K562 (cell line): ENCODE data around the gene MBOAT7. TPM values are rescaled to one million over a fixed set of nuclear protein-coding genes. Genes with fewer than 3 reads are reported as not detected.

Experiments
- CAMTA2 ChIP-seq: fragments of 250-450 bp; sonication (Bioruptor Pico); conservative IDR thresholded peaks from 2 replicates; pipeline ENCODE4 v1.5.1; 2022
- GABPB2 ChIP-seq: fragments of 250-450 bp; sonication (Bioruptor Pico); conservative IDR thresholded peaks from 2 replicates; pipeline ENCODE4 v1.5.1; 2021; ENCODE audit warnings: mild to moderate bottlenecking
- MXI1 ChIP-seq: IDR thresholded peaks from 2 replicates; pipeline ENCODE4 v1.6.1; 2011; ENCODE audit warnings: low read depth, mild to moderate bottlenecking, improper control_type of control experiment, low read length
- RERE ChIP-seq: sonication (generic); formaldehyde crosslinking; IDR thresholded peaks from 2 replicates; pipeline ENCODE4 v1.8.0; 2023; ENCODE audit warnings: missing genetic modification reagents, mild to moderate bottlenecking, borderline replicate concordance
- SMAD4 ChIP-seq: fragments of 250-450 bp; sonication (Bioruptor Pico); conservative IDR thresholded peaks from 2 replicates; pipeline ENCODE4 v1.8.0; 2021; ENCODE audit warnings: inconsistent platforms, mild to moderate bottlenecking, moderate library complexity
- ZBTB40 ChIP-seq, 2 experiments: fragments of 450-650 bp in 1 of 2; sonication (generic) in 1 of 2; formaldehyde crosslinking in 1 of 2; IDR thresholded peaks; 2 replicates each; pipeline versions ENCODE4 v1.7.1 to v1.9.0; 2016 to 2022; ENCODE audit warnings: inconsistent platforms in 1 of 2, mild to moderate bottlenecking in 1 of 2, missing genetic modification reagents in 1 of 2
- ZNF589 ChIP-seq: fragments of 200-800 bp; sonication (Bioruptor generic); IDR thresholded peaks from 2 replicates; pipeline ENCODE4 v1.6.1; 2016; ENCODE audit warnings: low read depth, missing genetic modification characterization, missing compliant biosample characterization
- polyA plus RNA-seq, 8 experiments: library from polyadenylated mRNA; depleted of rRNA in 4 of 8; stranded (reverse) in 5 of 8; unstranded in 3 of 8; fragments of >200 nt; fragmentation: Nextera tagmentation in 2 of 8; fragmentation: Illumina TruSeq in 1 of 8; extraction: Ambion mirVana in 2 of 8; extraction: Trizol in 1 of 8; gene quantifications; 2 replicates each; pipeline versions ENCODE4 v1.2.1 to v1.2.3, GENCODE V29; 2011 to 2014; ENCODE audit warnings: inconsistent platforms in 1 of 8, missing spikeins in 1 of 8
- total RNA-seq, 7 experiments: library from RNA; depleted of rRNA in 6 of 7; stranded (reverse); fragments of >200 nt in 6 of 7; fragmentation: Illumina TruSeq in 2 of 7; extraction: Trizol in 2 of 7; gene quantifications; 2 replicates each; pipeline versions ENCODE4 v1.2.1 to v1.2.3, GENCODE V29; 2011 to 2021; ENCODE audit warnings: low replicate concordance in 1 of 7

MBOAT7 gene
- total and polyA plus RNA-seq, 9 of the 15 experiments (the other 6 are each of a cell fraction or from before 2014, with no cell fraction given) = 1.4 to 153 (median 56.1) TPM

DNA sequence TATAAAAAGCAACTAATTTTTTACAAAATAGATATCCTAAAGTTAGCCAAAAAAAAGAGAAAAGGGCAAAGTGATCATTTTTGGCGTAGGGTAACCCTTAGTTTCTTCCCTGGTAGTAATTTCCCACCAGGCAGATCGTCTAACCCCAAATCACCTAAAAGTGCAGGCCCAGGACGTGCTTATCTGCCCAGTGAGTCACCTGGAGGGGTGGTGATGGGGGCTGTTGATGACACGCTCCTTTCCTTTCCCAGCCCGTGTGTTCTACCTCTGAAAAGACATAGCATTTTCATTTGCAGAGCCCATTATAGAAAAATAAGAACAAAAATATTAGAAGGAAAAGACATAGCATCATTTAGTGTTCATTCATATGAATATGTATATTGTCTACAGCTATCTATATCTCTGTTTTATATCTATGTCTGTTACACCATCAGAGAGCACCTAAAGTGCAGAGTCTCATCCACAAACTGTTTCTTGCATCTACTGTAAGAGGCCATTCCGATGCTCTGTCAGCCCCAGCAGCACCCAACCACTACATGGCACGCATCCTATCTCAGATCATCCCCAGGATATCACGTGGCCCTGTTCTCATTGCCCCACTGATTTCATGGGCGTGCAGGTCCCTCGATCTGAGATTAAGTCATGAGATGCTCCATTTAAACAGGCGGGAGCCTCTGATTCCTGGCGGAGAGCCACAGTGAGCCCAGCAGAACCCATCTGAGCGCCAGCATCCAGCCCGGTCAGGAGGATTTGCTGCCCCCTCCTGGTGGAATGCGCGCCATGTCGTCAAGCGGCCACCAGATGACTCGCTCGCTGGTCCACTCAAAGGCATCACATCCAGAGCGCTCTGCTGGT, 41.9 kb upstream of the MBOAT7 start (continued):
- TF ChIP-seq RERE (CRISPR knock-in tag) = no peak
- no peak for TF ChIP-seq MXI1
- TF ChIP-seq SMAD4 (CRISPR knock-in tag) = no peak
- TF ChIP-seq ZNF589 = no peak
- no peak for TF ChIP-seq CAMTA2 (CRISPR knock-in tag)
- TF ChIP-seq GABPB2 = no peak
- no peak for TF ChIP-seq ZBTB40 (IDR thresholded peaks at IDR 0.05)
- TF ChIP-seq ZBTB40 (CRISPR knock-in tag; IDR thresholded peaks at IDR 0.05) = no peak
